ENCODE measurements around the gene MRPL32.

Gene MRPL32

DNA sequence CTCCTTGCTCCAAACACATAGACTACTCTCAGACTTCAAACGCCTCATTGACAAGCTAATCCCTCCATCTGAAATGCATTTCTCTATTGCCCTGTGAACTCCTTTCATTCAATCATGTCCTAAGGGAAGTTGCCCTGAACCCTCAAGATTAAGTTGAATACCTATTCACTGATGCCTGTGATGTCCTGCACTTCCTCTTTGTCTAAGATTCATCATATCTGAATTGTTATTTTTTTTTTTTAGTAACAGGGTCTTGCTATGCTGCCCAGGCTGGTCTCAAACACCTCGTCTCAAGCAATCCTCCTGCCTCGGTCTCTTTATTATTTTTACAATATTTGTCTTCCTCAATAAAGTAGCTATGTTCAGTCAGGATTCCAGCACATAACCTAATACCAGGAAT is 3.4 kb upstream of the MRPL32 start:
- DNase-seq, result no peak

DNA sequence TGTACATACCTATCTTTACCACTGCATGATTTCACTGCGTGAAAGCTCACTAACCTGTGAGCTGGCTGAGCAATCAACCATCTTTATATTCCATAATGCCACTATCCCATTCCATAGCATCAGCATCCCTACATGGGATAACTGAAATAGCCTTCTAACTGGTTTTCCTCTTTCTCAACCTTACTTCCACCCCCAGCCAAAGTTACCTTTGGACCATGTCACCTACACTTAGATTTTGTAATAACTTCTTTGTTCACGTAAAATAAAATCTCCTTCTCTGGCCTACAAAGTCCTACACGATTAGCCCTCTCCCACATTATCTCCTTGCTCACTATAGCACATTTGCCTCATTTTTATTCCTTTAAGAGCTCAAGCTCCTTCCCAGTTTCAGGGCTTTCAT is 2.7 kb upstream of the MRPL32 start:
- no peak for DNase-seq

DNA sequence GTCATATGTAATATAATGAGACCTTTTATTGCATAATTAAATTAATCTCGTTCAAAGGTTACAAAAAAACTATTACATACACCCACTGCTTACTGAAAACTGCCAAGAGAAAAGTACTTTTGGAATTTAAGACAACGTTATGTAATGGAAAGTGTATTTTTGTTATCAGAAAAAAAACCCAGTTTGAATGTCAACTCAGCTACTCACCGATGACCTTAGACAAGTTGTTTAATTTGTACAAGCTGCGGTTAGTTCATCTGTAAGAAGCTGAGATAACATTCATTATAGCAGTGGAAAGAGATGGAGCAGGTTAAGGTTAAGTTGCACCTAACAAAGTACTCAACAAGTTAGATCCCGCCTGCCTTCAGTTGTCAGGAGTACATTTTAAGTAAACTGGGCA is 1.3 kb upstream of the MRPL32 start:
- DNase-seq, result no peak

DNA sequence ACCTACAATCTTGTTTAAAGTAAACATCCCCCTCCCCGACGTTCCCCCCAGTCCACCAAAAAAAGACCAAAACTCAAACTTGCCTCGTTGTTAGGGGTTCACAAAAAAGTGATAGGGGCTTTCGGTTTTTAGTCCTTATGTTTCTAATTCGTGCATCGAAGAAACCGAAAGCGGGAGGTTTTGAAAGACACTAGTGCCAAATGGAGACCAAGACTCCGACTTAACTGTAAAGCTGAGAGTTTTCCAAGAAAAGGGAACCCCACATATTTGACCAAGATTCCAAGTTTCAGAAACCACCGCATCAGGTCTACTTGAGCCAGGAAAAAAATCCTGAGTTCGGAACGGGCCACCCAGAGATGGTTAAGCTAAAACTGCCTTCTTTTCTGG is 736 bp upstream of the MRPL32 start:
- DNase-seq, result no peak

DNA sequence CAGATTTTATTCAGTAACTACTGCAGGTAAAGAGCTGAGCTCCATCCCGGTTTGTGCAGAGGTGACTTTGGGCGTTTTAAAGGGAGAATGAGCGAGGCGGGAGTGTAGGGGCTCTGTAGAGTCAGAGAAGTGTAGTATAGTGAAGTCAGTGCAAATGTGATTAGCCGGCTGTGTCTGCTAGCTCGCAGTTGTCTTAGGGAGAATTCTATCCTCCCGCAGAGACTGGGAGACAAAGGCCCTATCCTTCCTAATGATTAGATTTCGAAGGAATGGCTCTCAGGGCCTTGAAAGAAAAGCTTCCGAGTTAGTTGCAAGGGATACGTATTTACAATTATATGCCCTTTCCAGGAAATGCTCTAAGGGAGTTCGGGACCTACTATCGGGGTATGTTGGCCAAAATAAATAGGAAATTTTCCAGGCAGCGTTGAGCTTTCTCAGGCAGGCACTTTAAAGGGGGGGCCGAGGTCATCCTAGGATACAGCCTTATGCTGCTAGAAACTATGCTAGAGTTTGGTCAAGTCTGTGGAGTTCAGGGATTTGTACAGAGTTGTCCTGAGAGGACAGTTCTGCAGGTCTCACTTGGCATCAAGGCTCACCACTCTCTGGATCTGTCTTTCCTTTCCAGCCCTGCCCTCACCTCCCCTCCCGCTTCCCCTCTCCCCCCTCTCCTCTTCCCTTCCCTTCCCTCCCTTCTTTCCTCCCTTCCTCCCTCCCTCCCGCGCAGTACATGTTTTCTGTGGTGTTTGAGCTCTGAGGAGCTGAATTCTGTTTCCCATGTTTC is 825 bp downstream of the MRPL32 start:
- DNase-seq, result no peak

DNA sequence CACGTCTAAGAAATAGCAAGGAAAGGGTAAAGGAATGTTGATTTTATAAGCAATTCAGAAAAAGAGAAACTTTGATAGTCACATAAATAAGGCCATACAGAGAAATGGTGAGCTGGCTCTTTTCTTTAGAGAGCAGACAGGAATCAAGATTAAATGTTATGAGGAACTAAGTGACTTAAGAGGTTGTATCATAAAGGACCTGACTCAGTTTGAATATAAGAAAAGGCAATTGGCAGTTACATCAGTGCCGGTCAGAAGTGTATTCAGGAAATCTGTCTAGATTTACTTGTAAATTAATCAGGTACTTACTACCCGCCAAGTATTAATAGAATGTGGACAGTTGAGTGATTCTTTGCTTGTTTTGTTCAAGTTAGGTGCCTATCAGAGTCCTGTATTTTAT is 2.1 kb downstream of the MRPL32 start:
- DNase-seq, result no peak

DNA sequence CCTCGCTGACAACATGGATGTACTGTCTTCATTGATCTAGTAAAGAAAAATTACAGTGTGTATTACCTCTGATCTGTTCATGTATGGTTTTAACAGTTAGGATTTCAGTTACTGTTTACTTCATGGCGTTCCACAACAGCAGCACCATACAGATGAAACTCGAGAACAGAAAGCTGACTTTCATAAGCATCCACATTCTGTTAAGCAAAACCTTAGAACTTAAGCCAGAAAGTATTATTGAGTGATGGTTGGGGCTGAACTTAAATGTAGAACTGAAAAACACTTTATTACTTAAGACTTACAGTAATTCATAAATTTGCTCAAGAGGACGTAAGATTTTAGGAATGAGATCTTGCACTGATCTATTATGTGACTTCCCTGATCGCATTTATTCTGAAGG is 3.7 kb downstream of the MRPL32 start:
- no peak for DNase-seq

DNA sequence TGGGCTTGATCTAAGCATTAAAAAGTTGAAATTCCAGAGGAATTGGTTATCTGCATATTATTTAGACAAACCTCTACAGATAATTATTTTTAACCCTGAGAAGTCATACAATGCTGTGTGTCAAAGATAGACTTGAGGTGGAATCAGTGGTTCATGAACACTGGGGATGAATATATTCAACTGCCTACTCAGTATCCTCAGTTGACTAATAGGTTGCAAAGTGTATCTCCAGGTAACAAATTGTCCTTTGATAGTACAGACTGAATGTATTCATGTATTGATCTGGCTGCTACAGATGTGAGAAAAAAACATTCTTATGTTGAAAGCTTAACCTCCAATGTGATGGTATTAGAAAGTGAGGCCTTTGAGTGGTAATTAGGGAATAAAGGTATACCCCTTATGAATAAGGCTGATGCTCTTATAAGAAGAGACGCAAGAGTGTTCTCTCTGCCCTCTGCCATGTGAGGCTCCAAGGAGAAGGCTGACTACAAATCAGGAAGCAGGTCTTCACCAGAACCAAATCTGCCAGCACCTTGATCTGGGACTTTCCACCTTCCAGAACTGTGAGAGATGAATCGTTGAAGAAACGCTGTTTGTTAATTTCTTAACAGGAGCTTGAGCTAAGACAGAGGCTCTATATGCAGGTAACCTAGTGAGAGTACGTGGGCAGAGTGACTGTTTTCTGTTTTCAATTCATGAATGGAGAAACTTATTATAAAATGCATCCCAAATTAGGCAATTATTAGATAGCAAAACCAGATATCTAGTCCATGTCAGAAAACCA is 7.5 kb downstream of the MRPL32 start:
- no peak for DNase-seq

DNA sequence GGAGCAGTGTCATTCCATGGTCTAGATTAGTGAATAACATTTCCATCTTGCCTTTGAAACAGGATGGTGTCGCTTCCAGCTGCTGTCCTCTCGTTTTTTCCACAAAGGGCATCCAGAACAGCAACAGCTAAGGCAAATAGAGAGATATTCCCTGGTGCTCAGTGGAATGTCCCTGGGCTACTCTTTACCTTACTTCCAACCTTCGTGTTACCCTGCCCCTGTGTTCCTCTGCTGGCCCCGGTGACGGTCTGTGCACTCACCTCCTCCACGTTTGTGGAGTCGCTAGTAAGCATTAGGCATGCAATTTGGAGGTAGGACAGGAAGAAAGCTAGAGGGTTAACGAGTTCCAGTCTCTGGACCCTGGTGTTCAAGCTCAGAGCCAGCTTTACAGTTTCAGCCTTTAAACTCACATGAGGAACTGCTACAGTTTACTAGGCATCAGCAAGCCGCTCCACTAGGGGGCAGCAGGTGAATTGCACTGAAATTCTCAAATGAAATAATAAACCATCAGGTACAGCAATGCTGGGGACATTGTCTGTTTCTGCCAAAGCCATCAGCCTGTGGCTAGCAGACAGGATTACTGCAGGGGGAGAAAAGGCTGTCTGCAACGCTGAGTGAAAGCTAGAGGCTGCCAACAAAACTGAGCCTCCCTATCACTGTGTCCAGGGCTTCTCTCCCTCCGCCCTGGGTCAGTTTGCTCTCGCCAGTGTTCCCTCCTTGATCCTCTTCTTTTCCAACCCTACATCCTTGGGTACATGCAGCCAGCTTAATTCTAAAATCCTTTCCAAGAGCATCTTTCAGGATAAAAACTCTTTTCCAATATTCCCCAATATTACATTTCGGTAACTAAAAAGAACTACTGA is 9.0 kb downstream of the MRPL32 start:
- DNase-seq, result no peak

DNA sequence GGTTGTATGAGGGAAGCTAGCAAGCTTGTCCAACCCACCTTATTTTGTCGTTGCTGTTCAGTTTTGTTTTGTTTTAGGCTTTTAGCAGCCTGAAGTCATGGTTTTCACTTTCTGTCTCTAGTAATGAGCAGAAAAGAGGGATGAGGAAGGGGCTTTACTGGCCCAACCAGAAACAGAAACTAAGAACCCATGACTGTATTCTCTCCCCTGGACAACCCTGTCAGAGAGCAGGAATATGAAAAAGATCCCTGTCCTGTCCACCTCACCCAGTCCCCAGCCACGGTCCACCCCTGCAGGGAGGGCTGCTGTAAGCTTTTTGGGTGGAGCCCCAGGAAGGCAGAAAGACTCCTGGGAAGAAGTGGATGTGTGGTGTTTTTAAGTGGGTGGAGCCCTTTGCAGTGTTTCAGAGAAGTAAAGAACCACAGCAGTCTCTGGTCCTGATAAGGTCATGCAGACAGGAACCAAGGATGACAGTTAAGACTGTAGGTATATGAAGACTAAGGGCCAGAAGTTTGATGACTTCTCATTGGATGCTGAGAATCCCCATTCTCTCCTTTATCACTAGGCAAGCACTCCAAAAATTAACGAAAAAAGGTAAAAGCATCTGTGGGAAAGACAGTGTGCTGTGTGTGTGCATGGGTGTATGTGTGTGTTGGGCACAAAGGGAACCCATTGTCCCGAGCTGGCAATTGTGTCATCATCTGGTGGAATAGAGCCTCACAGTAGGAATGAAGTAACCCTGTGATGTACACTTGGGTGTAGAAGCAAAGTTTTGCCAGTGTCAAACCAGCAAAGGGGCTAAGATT is 13.8 kb downstream of the MRPL32 start:
- no peak for DNase-seq

DNA sequence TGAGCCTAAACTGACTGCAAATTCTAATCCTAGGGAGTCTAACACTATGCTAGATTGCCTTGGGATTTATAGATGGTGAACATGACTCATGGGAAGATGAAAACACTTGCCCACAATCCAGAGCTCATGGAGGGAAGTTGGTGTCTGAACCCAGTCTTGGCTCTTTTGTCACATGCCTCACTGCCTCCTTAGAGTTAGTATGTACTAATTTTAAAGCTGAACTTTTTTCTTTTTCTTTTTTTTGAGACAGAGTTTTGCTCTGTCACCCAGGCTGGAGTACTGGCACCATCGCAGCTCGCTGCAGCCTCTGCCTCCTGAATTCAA is 14.4 kb downstream of the MRPL32 start:
- DNase-seq, result no peak

DNA sequence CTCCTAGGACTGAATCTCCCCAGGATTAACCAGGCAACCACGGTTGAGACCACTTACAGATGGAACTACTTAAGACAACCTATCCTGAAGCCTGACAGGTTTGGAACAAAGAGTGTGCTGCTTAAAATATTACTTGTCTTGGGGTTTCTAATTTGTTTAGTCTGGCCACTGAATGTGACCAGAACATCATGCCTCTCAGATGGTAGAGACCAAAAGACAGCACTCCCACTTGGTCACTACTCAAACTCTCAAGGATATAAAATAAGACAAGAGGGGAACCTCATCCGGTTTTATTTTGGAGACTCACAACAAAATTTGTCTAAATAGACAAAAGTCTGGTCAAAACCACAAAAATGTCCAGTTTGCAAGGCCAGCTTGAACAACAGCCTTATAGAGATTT is 15.3 kb downstream of the MRPL32 start:
- DNase-seq, result no peak

DNA sequence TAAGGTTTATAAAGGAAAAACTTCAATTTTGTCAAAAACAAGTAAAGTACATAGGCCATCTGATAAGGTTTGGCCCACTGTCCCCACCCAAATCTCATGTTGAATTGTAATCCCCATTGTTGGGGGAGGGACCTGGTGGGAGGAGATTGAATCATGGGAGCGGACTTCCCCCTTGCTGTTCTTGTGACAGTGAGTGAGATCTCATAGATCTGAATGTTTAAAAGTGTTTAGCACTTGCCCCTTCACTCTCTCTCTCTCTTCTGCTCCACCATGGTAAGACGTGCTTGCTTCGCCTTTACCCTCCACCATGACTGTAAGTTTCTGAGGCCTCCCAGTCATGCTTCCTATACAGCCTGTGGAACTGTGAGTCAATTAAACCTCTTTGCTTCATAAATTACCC is 18.2 kb downstream of the MRPL32 start:
- no peak for DNase-seq

DNA sequence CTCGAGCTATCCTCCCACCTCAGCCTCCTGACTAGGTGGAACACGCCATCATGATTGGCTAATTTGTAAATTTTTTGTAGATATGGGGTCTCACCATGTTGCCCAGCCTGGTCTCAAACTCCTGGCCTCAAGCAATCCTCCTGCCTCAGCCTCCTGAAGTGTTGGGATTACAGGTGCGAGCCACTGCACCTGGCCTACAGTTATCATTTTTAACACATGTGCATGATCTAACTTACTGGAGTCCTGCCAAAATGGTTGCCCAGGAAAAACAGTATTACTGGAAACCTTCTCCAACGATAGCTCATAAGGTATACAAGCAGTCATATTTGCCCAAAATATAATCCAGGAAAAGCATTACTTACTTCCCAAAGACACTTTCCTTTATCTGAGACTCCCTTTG is 20.2 kb downstream of the MRPL32 start:
- DNase-seq, result no peak

DNA sequence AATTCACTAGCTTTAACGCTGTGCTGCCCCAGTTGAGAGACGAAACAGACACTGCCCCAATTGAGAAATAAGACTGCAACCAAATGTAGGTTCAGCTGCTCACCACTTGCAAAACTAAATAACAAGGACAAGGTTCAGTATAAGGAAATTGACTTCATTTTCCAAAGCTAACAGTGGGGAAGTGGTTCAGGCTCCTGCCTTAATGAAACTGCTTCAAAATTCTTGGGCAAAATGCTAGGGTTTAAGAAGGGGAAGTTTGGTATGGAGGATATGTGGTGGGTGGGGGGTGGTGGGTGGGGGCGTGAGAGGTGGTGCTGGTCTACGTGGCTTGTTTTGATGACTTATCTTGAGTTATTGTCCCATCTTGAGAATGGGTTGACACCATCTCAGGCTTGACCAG is 21.8 kb downstream of the MRPL32 start:
- no peak for DNase-seq

DNA sequence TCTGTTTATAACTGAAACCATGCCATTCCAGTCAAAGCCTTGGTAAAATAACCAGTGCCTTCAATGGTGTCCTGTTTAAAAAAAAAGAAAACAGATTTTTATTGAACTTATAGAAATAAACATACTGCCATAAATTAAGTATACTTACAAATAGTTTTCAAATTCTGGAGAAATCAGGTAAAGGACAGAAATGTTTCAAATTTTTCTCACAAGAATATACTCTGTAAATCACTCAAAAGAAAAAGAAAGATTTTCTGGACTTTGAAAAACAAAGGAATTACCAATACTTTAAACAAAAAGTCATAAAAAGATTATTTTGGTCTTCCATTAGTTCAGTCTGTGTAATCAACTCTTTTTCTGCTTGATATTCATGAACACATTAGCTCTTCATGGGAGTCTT is 23.9 kb downstream of the MRPL32 start:
- no peak for DNase-seq

DNA sequence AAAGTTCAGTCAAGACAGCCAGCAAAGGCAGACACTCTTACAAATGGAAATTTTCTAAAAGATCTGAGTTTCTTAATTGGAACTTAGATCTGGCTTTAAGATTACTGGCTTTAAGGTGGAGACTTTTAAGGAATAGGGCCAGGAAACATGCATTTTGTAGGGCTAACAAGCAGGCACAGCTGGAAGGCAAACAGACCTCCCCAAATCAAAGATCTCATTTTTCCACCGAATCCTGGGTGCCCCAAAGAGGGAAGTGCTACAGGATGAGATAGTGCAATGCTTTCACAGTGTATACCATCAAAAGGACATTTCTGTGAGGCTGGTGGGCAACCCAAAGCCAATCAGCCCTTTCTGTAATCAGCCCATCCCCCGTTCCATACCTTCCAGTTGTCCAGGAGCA is 27.4 kb downstream of the MRPL32 start:
- no peak for DNase-seq

DNA sequence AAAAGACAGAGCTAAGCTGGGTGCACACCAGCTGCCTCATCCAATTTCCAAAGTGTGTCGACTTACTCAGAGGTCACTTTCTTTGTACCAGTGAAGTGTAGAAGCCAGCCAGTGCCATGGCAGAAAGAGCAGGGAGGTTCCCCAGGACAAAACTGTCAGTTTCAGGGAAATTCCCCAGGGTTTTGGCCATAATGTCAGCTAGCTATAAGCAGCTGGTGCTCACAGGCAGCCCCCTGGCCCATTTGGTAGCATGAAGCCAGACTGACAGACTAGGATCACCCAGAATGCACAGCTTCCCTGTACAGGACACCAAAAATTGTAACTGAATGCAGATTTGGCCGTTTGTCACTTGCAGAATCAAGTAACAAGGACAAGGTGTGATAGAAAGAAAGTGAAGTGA is 28.6 kb downstream of the MRPL32 start:
- DNase-seq, result no peak

DNA sequence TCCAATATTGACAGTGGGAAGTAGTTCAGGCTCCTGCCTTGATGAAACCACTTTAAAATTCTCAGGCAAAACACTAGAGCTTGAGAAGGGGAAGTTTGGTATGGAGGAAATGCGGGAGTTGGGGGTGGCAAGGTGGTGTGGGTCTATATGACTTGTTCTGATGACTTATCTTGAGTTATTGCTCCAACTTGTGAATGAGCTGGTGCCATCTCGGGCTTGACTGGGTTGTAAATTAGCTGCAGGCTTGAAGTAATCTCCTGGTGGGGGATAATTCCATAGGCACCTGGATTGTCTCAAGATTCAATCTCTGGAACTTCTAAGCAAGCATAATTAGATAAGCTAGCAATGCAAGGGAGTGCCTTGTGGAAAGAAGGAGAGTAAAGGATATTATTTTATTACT is 29.0 kb downstream of the MRPL32 start:
- DNase-seq, result no peak

DNA sequence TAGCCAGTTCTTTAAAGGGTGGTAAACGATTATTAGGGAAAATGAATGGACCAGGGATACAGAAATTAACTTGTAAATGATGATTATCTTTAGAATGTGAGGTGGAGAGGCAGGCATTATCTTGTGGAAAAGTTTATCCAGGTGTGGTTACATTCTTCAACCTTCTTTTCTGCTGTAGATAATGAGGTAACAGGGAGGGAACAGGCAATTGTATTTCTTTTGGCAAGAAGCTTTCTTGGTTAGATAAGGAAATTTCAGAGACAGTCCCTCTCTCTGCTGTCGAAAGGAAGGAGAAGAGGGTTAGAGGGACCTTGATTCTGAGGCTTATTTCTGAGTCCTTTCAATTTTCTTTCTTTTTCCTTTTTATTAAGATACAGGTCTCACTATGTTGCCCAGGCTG is 32.1 kb downstream of the MRPL32 start:
- no peak for DNase-seq

DNA sequence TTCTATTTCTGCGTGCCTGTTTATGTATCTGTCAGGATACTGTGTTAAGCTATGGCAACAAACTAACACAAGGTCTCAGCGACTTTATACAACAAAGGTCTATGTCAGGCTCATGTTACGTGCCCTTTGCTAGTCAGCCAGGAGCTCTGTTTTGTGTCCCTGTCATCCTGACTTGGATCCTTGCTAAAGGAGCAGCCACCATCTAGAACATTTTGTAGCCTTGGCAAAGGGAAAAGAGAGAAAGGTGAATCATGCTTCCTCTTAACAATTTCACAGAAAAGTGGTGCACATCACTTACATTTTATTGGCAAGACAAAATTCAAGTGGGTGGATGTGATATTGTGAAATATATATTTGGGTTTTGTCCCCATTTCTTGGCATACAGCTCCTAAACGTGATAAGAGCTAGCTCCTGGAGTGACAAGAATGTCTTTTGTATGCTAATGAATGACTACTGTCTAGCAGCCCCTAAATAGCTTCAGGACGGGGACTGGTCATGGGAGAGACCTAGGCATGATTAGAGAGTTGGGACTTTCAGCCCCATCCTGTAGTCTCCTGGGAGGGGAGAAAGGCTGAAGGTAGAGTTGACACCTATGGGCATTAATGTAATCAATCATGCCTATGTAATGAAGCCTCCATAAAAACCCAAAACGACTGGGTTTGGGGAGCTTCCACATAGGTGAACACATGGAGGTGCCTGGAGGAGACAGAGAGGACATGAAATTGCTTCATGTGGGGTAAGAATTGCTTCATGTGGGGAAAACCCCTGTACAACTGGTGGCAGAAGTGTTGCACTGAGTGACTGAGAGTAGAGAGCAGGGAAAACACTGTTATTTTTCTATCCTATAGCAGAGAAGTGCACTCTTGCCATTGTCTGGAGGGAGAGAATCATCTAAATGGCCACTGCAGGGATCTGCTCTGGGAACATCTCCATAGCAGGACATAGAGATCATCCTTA is 33.0 kb downstream of the MRPL32 start:
- DNase-seq, result no peak

DNA sequence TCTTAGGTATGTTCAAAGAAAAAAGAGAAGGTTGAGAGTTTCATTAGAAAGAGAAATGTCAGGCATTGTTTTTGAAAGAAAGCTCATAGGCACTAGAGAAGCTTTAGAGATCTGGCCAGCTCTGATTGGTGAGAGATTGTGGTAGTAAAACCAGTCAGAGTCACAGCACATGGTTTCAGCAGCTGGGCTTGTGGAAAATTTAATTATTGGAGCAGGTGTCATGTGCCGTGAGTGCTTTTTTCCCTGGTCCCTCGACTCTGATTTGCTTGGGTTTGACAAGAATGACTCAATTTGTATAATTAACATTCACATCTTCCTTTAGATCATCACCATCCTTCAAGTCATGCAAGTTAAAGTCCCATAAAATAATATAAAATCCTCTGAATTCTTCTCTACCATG is 35.2 kb downstream of the MRPL32 start:
- no peak for DNase-seq
